GM19025 (cell line): ENCODE data around the gene GPLD1.
"Not testable (repeated sequence)": the region's sequence is repeated elsewhere in the genome, so short reads cannot be mapped to it uniquely, and the experiment has no call there.

ENCODE experiments used
- ATAC-seq: cut with Tn5 transposase; IDR thresholded peaks from one replicate; pipeline ENCODE4 v1.9.1; 2021; ENCODE audit warnings: mild to moderate bottlenecking, low read depth, moderate library complexity; ENCODE audit not compliant: unreplicated experiment

GPLD1 gene

DNA sequence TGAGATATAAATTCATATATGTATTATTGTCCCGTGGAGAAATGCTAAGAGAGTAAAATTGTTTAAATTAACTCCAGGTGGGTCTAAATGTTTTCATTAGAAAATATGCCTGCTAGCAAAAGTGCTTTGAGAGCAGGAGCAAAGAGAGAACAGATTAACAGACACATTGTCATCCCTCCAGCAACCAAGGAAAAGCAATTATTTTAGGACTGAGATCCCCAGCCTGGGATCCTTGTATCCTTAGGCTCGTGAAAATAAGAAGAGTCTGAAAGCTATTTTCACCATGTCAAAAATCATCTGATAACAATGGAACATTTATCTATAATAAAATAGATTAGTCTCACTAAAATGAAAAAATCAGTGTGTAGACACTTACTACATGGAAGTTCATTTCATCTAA, 98.2 kb downstream of the GPLD1 start:
- ATAC-seq: no peak

DNA sequence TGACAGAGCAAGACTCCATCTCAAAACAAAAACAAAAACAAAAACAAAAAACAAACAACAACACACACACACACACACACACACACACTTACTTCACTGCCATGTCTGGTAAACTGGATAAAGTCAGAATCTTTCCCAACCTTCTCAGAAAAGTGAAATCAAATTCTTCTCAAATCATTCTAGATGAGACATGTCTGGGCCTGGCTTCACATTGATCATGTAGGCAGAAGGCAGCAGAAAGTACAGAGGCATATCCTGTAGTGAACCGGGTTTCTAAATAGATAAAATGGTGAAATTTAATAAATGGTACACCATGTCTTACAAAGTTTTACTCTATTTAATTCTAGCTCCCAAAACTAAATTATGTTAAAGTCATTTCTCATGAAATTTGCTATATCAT, 101.6 kb downstream of the GPLD1 start:
- no peak for ATAC-seq

DNA sequence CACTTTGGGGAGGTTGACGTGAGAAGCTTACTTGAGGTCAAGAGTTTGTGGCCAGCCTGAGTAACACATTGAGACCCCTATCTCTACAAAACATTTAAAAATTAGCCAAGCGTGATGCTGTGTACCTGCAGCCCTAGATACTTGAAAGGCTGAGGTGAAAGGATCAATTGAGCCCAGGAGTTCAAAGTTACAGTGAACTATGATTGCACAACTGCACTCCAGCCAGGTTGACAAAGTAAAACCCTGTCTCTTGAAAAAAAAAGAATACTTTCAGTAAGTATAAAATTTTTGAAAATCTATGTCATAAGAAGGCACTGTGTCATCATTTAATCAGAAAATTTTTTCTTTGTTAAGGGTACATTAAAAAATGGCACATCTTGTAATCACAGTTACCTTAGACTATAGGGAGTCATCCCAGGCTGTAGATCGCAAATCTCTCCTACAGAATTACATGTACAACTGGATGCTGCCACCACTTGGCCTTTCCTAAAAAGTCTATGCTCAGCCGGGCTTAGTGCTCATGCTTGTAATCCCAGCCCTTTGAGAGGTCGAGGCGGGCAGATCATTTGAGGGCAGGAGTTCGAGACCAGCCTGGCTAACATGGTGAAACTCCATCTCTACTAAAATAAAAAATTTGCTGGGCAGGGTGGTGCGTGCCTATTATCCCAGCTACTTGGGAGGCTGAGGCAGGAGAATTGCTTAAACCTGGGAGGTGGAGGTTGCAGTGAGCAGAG, 103.7 kb downstream of the GPLD1 start:
- ATAC-seq: no peak

DNA sequence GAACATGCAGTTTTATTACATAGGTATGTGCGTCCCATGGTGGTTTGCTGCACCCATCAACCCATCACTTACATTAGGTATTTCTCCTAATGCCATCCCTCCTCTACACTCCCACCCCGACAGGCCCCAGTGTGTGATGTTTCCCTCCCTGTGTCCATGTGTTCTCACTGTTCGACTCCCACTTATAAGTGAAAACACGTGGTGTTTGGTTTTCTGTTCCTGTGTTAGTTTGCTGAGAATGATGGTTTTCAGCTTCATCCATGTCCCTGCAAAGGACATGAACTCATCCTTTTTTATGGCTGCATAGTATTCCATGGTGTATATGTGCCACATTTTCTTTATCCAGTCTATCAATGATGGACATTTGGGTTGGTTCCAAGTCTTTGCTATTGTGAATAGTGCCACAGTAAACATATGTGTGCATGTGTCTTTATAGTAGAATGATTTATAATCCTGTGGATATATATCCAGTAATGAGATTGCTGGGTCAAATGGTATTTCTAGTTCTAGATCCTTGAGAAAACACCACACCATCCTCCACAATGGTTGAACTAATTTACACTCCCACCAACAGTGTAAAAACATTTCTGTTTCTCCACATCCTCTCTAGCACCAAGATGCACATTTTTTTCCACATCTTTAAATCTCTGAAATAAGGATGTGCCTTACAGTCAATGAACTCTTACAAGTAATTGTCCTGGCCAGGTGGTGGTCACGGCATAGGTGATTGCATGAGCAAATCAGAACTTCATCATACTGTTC, 104.8 kb downstream of the GPLD1 start:
- not testable (repeated sequence) for ATAC-seq

DNA sequence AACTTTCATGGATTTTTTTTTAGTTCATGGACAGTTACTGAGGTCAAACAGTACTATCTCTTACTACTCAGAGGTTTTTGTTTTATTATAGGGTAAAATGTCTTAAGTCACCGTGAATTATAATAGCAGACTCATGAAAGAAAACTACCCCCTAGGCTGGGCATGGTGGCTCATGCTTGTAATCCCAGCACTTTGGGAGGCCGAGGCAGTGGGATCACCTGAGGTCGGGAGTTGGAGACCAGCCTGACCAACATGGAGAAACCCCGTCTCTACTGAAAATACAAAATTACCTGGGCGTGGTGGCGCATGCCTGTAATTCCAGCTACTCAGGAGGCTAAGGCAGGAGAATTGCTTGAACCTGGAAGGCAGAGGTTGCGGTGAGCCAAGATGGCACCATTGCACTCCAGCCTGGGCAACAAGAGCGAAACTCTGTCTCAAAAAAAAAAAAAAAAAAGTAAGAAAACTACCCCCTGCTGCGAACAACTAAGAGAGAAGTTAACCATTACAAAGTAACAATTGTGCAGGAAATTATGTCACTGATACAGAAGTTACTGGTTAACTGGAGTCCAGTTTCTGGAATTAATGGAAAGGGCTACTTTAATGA, 106.4 kb downstream of the GPLD1 start:
- ATAC-seq: not testable (repeated sequence)

DNA sequence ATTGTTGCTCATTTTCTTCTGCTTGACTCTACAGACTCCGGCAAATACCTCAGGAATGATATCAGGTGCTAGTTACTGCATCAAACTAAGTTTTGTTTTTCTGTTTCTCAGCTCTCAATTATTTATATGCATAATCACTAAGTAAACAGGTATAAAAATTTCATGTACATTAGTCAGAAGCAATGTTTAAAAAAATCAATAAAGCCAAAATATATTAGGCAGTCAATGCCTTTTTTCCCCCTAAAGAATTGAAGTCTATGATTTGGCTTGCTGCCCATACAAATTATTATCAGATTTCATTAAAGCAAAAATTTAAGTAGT, 107.2 kb downstream of the GPLD1 start:
- ATAC-seq: no peak

DNA sequence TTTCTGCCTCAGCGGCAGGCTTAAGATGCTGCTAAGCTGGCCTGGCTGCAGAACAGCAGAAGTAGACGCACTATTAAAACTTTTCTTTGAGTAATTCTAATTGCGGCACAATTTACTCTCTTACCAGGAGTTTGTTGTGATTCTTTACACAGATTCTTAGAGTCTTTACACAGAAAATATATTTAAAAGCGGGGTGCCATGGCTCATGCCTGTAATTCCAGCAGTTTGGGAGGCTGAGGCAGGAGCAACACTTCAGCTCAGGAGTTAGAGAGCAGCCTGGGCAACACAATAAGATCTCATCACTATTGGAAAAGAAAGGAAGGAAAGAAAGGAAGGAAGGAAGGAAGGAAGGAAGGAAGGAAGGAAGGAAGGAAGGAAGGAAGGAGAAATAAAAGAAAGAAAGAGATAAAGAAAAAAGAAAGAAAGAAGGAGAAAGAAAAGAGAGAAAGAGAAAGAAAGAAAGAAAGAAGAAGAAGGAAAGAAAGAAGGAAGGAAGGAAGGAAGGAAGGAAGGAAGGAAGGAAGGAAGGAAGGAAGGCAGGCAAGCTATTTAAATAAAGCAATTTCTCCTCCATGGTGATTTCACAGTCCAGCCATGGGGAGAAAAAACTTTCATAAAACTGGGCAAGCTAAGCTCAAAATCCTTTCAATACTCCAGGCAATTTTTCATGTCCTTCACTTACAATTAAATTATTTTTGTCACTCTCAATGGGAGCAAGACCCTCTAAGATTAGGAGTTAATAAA, 107.7 kb downstream of the GPLD1 start:
- ATAC-seq: no peak

DNA sequence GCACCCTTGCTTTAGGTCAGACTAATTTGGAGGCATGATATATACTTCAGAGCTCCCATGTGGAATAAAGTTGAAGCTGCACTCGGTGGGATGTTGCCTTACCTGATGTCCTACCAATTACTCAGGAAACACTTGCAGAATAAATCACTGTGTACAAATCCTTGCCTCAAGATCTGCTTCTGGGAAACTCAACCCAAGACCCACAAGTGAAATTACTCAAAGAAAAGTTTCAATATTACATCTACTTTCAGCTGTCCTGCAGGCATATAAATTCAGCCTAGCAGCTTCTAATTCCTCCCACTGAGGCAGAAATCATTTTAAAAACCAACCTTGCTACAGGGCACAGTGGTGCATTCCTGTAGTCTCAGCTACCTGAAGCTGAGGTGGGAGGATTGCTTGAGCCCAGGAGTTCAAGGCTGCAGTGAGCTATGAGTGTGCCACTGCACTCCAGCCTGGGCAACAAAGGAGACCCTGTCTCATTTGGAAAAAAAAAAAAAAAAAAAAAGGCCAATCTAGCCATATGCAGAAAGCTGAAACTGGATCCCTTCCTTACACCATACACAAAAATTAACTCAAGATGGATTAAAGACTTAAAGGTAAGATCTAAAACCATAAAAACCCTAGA, 110.8 kb downstream of the GPLD1 start:
- ATAC-seq: no peak
